SKM-1 (cell line): ENCODE results near the gene C16orf82.

Experiments used
- DNase-seq: peaks from one replicate; lab custom pipeline; 2025; ENCODE audit not compliant: unreplicated experiment; lab: John Stamatoyannopoulos, UW

C16orf82 gene

GRCh38 chr16:27066668-27067537 is at the start of gene C16orf82:
C16orf82 (plus strand) TSS chr16:27066927.
- no peak for DNase-seq

- no peak for DNase-seq
These were observed 46.7 kb upstream of the C16orf82 start for GRCh38 chr16:27020031-27020430.

GRCh38 chr16:27024010-27024409 is 42.7 kb upstream of the C16orf82 start:
- DNase-seq: no peak

GRCh38 chr16:27025581-27025980 is 41.1 kb upstream of the C16orf82 start:
- no peak for DNase-seq

GRCh38 chr16:27027971-27028370 is 38.8 kb upstream of the C16orf82 start:
- no peak for DNase-seq

GRCh38 chr16:27028591-27029110 is 38.1 kb upstream of the C16orf82 start:
- DNase-seq: no peak

GRCh38 chr16:27029525-27029924 is 37.2 kb upstream of the C16orf82 start:
- no peak for DNase-seq

- DNase-seq: no peak
These were observed 33.3 kb upstream of the C16orf82 start for GRCh38 chr16:27033281-27033979.

- DNase-seq: no peak
These were observed 26.0 kb upstream of the C16orf82 start for GRCh38 chr16:27040732-27041131.

- no peak for DNase-seq
These were observed 19.7 kb upstream of the C16orf82 start for GRCh38 chr16:27046958-27047518.

- no peak for DNase-seq
These were observed 18.4 kb upstream of the C16orf82 start for GRCh38 chr16:27048316-27048715.

GRCh38 chr16:27049117-27049516 is 17.6 kb upstream of the C16orf82 start:
- DNase-seq: no peak

GRCh38 chr16:27052007-27052406 is 14.7 kb upstream of the C16orf82 start:
- DNase-seq: no peak

- no peak for DNase-seq
These were observed 12.7 kb upstream of the C16orf82 start for GRCh38 chr16:27053996-27054395.

- DNase-seq: no peak
These were observed 8.4 kb upstream of the C16orf82 start for GRCh38 chr16:27058299-27058698.

GRCh38 chr16:27070776-27071175 is 4.0 kb downstream of the C16orf82 start:
- DNase-seq: no peak

- no peak for DNase-seq
These were observed 7.0 kb downstream of the C16orf82 start for GRCh38 chr16:27073733-27074132.

- DNase-seq: no peak
These were observed 14.2 kb downstream of the C16orf82 start for GRCh38 chr16:27080895-27081294.

GRCh38 chr16:27083861-27084261 is 17.1 kb downstream of the C16orf82 start:
- no peak for DNase-seq

- no peak for DNase-seq
These were observed 17.7 kb downstream of the C16orf82 start for GRCh38 chr16:27084307-27085028.

GRCh38 chr16:27085182-27085581 is 18.5 kb downstream of the C16orf82 start:
- DNase-seq: no peak
